GM19463 (cell line): ENCODE measurements around the gene SLC9A5.

Experiments
- ATAC-seq: cut with Tn5 transposase; IDR thresholded peaks from one replicate; pipeline ENCODE4 v1.9.1; 2021; ENCODE audit warnings: mild to moderate bottlenecking, moderate library complexity; ENCODE audit not compliant: unreplicated experiment

SLC9A5 gene

DNA sequence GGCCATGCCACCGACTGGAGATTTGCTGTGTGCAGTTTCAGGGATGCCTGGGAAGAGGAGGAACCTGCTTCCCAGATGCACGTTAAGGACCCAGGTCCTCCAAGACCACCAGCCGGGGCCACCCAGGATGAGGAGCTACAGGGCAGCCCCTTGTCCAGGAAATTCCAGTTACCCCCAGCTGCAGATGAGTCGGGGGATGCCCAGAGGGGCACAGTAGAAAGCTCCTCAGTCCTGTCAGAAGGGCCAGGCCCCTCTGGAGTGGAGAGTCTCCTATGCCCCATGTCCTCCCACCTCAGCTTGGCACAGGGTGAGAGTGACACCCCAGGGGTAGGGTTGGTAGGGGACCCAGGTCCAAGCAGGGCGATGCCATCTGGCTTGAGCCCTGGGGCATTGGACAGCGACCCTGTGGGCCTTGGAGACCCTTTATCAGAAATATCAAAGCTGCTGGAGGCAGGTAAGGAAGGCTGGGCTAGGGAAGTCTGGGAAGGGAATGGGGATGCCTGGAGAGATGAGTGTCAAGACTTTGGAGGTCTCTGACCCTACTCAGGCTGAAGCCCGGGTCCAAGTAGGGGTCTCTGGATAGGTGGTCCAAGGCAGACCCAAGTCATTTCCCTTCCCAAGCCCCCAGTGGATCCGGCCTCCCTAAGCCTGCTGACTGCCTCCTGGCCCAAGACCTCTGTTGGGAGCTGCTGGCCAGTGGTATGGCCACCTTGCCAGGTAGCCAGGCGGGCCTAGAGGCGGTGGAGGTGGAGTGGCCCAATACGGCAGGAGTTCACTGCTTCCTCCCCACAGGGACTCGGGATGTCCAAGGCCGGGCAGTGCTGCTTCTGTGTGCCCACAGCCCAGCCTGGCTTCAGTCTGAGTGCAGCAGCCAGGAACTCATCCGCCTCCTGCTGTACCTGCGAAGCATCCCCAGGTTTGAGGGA lies 31.6 kb downstream of the SLC9A5 start:
- ATAC-seq: no peak

DNA sequence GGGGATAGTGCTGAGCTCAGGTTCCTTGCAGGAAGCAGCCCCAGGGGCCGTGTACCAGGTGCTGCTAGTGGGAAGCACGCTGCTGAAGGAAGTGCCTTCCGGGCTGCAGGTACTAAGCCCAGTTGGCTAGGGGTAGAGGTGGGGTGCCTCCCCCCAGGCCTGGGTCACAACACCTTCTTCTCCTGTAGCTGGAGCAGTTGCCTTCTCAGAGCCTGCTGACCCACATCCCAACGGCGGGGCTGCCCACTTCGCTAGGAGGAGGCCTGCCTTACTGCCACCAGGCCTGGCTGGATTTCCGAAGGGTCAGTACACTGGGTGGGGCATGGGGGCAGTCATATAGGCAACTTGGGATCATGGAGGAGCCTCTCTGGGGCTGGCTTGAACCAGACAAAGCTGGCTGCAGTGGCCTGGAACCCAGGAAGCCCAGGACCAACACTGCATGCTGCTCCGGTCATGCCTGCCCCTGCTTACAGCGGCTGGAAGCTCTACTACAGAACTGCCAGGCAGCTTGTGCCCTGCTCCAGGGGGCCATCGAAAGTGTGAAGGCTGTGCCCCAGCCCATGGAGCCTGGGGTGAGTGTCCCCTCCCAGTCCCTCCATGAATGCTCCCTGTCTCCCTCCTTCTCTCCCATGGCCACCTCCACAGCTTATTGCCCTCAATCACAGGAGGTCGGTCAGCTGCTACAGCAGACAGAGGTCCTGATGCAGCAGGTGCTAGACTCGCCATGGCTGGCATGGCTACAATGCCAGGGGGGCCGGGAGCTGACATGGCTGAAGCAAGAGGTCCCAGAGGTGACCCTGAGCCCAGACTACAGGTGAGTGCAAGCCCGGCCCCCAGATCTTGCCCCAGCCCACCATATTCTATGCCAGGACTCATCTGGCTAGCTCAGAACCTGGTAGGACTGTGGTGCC lies 33.0 kb downstream of the SLC9A5 start:
- no peak for ATAC-seq

- no peak for ATAC-seq
Measured at GRCh38 chr16:67282447-67282805, 33.6 kb downstream of the SLC9A5 start.

DNA sequence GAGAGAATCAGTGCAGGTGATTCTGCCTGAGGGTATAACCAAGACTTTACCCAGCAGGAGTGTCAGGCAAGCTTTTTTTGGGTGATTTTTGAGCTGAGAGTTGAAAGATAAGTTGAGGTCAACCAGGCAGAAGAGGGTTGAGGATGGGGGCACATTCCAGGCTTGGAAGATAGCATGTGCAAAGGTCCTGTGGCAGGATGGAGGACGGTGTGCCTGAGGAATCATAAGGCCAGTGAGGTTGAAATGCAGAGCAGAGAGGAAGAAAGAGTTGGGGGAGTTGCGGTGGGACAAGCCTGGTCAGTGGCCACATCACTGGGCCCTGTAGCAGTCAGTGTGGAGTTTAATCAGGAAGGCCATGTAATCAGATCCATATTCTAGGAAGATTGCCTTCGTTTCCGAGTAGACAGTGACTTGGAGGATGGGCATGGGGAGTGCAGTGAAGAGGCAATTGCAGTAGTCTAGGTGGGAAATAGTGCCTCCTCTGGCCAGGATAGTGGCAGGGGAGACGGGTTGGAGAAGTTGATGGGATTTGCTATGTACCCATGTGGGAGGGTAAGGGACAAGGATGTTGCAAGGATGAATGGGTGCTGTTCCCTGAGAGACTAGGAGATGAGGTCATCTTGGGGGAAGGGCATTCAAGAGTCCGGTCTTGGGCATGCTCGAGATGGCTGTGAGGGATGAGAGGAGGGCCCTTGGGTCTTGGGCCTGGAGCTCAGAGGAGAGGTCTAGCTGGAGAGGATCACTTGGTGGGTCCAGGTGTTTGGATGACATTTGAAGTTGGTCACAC lies 34.5 kb downstream of the SLC9A5 start:
- ATAC-seq: no peak

DNA sequence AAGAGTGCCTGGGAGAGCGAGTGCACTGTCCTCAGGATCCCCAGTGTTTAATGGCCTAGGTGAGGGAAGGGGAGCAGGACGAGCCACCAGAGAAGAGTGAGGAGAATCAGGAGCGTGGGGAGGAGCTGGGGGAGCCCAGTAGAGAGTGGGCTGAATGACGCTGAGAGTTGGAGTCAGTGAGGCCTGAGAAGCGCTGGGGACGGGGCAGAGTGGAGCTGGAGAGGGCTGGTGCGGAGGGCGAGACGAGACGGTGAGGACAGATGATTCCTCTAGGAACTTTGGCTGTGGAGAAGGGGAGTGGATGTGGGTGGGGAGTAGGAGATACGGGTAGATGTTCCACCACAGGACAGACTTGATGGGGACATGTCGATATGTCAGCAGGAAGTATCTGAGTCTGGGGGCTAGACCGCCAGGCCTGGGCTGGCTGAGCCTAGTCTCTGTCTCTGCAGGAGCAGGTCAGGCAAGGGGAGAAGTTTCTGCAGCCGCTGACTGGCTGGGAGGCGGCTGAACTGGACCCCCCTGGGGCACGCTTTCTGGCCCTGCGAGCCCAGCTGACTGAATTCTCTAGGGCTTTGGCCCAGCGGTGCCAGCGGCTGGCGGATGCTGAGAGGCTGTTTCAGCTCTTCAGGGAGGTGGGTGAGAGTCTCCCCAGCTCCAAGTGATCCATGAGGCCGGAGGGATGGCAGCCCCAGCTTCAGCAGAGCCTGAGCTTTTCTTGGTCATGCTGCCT lies 35.2 kb downstream of the SLC9A5 start:
- ATAC-seq: no peak

DNA sequence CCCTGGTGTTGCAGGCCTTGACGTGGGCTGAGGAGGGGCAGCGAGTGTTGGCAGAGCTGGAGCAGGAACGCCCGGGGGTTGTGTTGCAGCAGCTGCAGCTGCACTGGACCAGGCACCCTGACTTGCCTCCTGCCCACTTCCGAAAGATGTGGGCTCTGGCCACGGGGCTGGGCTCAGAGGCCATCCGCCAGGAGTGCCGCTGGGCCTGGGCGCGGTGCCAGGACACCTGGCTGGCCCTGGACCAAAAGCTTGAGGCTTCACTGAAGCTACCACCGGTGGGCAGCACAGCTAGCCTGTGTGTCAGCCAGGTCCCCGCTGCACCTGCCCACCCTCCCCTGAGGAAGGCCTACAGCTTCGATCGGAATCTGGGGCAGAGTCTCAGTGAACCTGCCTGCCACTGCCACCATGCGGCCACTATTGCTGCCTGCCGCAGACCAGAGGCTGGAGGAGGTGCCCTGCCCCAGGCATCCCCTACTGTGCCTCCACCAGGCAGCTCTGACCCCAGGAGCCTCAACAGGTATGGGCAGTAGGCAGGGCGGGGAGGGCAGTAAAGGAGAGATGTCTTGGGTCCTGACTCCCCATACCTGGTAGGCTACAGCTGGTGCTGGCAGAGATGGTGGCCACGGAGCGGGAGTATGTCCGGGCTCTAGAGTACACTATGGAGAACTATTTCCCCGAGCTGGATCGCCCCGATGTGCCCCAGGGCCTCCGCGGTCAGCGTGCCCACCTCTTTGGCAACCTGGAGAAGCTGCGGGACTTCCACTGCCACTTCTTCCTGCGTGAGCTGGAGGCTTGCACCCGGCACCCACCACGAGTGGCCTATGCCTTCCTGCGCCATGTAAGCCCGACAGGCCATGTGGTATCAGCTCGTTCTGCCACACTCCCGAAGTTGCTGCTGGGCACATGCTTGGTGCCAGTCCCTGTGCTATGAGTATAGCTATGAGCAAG lies 36.2 kb downstream of the SLC9A5 start:
- ATAC-seq: no peak

- ATAC-seq: no peak
Measured at GRCh38 chr16:67286441-67287235, 37.9 kb downstream of the SLC9A5 start.

GRCh38 chr16:67287960-67288359 lies 39.2 kb downstream of the SLC9A5 start:
- ATAC-seq: no peak

- no peak for ATAC-seq
Measured at GRCh38 chr16:67291461-67291860, 42.7 kb downstream of the SLC9A5 start.

DNA sequence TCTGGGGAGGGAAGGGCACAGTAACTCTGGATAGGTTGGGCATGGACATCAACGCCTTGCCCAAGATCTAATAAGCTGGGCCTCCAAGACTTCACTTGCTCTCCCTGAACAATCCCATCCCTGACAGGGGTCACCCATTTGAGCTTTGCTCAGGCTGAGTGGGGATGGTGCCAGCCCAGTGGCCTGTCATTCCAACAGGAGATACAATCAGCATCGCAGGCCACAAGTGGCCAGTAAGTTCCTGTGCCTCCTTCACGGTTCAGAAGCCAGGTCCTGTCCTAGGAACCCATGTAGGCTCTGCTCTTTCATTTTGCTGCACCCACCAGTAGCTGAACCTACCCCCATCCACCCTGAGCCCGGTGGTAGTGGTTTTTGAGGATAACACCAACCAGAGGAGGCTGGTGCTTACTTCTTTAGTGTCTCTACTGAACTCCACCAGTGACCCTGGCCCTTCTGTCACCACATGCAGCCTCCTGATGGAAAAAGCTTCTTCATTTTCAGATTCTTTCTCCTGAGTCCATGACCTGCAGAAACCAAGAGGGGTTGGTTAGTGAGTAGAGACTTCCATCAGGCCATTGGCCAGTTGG lies 45.5 kb downstream of the SLC9A5 start:
- no peak for ATAC-seq

- ATAC-seq: no peak
Measured at GRCh38 chr16:67294938-67295361, 46.2 kb downstream of the SLC9A5 start.

DNA sequence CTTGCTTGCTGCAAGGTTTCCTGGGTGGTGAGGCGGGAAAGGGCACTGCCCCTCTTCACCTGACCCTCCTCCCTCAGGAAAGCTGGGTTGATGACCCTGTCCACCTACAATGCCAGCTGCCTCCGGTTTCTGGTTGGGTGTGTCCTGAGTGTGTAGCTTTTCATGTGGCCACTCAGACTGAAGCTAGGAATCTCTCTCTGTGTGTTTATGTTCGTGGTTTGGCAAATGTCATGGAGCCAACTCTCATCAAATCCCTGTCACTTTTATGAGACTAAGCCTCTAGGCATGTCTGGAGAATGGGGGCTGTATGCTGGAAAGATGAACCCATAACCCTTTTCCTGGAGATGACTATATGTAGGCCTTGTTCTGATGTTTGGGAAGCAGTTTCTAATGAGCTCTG lies 47.6 kb downstream of the SLC9A5 start:
- no peak for ATAC-seq

- no peak for ATAC-seq
Measured at GRCh38 chr16:67298277-67298676, 49.5 kb downstream of the SLC9A5 start.

DNA sequence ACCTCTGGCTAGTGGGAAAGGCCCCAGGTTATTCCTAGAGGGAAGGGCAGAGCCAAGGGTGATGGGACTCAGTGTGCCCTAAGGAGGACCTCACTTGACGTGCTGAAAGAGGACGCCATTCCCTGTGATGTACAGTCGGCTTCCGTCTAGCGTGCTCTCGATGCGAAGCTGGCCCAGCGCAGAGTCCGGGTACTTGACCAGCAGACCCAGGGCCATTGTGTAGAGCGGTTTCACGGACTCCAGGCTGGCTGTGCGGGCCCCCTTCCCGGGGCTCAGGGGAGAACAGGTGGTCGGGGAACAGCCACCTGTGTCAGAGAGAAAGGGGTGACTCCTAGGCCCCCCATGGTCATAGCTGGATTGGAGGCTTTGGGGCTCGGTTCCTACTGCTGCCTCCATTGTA lies 50.5 kb downstream of the SLC9A5 start:
- no peak for ATAC-seq

DNA sequence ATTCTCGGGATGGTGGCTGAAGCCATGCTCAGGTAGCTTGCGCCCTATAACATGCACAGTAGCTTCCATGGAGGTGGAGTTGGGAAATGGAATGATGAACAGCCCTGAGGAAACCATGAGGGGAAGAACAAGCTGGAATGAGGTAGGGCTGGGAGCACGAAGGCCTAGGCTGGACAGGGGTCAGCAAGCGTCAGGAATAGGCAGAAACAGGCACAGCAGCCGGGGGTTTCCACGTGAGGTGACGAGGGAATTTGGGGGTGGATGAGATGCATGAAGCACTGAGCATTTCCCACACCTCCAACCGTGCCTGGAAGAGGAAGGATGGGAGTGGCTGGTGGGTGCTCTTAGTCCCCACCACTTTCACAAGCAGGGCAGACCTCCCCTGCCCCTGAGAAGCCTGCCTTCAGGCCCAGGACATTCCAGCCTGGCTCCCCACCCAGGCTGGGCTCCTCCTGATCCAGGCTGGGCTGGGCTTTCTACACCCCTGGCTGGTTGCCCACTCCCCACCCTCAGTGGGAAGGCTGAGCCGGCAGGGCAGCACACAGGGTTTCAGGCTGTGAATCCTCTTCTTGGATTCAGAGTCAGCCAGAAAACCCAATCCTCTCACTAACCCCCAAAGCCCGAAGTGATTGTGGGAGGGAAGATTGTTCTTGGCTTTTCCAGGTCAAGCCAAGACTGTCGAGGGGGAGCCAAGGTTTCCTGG lies 52.5 kb downstream of the SLC9A5 start:
- ATAC-seq: no peak

DNA sequence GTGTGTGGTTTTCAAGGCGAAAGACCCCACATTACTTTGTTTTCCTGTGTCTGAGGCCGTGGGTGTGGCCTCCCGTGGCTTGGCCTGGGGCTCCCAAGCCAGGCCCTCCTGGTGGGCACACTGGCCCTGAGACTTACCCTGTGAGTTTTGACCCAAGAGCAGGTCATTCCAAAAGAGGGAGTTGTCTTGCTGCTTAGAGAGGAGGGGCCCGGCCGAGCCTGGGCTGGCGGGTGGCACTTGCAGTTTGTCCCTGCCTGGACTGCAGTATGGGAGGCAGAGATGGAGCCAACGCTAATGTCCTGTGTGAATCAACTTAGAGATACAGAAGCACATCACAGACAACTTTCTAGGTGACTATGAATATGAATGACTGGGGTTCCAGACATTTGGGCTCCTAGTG lies 53.3 kb downstream of the SLC9A5 start:
- ATAC-seq: no peak

- no peak for ATAC-seq
Measured at GRCh38 chr16:67302970-67303369, 54.2 kb downstream of the SLC9A5 start.
